ENCODE results near the gene PDSS2.

Gene PDSS2

DNA sequence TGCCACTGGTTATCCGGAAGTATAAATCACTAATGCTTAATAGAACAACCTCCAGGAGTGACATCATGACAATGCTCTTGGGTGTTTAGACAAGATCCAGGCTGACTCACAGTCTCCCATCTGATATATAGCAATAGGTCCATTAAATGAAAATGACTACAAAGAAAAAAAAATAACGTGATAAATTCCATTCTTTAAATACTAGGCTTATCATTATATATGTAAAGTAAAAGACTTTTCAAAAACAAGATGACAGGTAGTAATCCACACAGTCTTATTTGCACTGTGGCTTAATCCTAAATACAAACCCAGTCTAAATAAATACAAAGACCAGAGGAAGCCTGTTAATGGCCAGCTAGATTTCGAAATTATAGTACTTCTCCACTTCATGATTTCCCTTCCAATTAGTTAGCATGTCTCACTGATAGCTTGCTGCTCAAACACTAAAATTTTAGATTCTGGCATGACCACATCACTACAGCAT, 195.0 kb downstream of the PDSS2 start:
- no peaks in the 10 kb centered on the region for H3F3A ChIP-seq (ENCODE audit: low read depth)
- no peaks in the 10 kb centered on the region for H4K20me1 ChIP-seq (ENCODE audit: insufficient read depth, low read length, poor library complexity, severe bottlenecking)
- no peaks in the 10 kb centered on the region for H3K9me3 ChIP-seq (ENCODE audit: insufficient read depth, low read depth, low read length)
- TF ChIP-seq, protein P1, sequence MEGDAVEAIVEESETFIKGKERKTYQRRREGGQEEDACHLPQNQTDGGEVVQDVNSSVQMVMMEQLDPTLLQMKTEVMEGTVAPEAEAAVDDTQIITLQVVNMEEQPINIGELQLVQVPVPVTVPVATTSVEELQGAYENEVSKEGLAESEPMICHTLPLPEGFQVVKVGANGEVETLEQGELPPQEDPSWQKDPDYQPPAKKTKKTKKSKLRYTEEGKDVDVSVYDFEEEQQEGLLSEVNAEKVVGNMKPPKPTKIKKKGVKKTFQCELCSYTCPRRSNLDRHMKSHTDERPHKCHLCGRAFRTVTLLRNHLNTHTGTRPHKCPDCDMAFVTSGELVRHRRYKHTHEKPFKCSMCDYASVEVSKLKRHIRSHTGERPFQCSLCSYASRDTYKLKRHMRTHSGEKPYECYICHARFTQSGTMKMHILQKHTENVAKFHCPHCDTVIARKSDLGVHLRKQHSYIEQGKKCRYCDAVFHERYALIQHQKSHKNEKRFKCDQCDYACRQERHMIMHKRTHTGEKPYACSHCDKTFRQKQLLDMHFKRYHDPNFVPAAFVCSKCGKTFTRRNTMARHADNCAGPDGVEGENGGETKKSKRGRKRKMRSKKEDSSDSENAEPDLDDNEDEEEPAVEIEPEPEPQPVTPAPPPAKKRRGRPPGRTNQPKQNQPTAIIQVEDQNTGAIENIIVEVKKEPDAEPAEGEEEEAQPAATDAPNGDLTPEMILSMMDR (conservative IDR thresholded peaks at IDR 0.05; ENCODE audit: low read length): no peak
- no peak for TF ChIP-seq EZH2phosphoT487 (IDR thresholded peaks at IDR 0.05; ENCODE audit: borderline replicate concordance)
- no peaks in the 10 kb centered on the region for H3K9me2 ChIP-seq (replicated peaks; ENCODE audit: low read depth, low read length)
- H2AFZ ChIP-seq (ENCODE audit: low read length): no peak overlapping the region
- H3K9ac ChIP-seq (ENCODE audit: low read depth, low read length, poor library complexity, severe bottlenecking): no peak overlapping the region
- no peaks in the 10 kb centered on the region for H3K27me3 ChIP-seq (ENCODE audit: insufficient read depth, low read length, poor library complexity, severe bottlenecking)
- no peaks in the 10 kb centered on the region for H3K36me3 ChIP-seq (ENCODE audit: insufficient read depth, low read length)
- no peak overlapping the region for H3K4me3 ChIP-seq (ENCODE audit: low read length, poor library complexity, severe bottlenecking)
- no peak overlapping the region for H3K4me2 ChIP-seq (ENCODE audit: low read depth, low read length, poor library complexity, severe bottlenecking)
- no peaks in the 10 kb centered on the region for H3K79me2 ChIP-seq (ENCODE audit: insufficient read depth, low read length)
- H3K4me1 ChIP-seq (ENCODE audit: insufficient read depth, low read length, poor library complexity, severe bottlenecking): no peaks in the 10 kb centered on the region

DNA sequence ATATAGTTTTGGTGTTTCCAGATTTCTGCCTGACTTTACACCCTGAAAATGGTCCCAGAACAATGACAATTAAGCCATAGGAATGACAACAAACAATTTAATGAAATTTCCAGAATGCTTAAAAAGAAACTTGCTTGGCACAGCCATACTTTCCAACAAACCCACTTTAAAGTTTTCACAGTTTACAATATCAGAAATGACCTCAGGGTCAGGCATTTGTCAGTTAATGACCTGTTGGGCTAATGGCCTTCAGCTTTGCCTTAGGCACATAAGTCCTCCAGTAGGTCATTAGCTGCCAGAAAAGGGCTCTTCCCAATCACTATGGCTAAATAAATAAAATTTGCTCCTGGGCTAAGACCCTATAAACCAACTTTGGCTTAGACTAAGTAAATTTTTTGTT, 199.4 kb downstream of the PDSS2 start:
- Histone ChIP-seq H3K27me3 (ENCODE audit: insufficient read depth, low read length, poor library complexity, severe bottlenecking) (no peaks in the 10 kb centered on the region), H3K79me2 (ENCODE audit: insufficient read depth, low read length) (no peaks in the 10 kb centered on the region), H3K36me3 (ENCODE audit: insufficient read depth, low read length) (no peaks in the 10 kb centered on the region), H3F3A (ENCODE audit: low read depth) (no peaks in the 10 kb centered on the region), H3K4me2 (ENCODE audit: low read depth, low read length, poor library complexity, severe bottlenecking) (no peak overlapping the region), H2AFZ (ENCODE audit: low read length) (no peak overlapping the region), H3K9me3 (ENCODE audit: insufficient read depth, low read depth, low read length) (no peaks in the 10 kb centered on the region), H3K4me3 (ENCODE audit: low read length, poor library complexity, severe bottlenecking) (no peak overlapping the region), H3K9me2 (replicated peaks; ENCODE audit: low read depth, low read length) (no peaks in the 10 kb centered on the region), H3K4me1 (ENCODE audit: insufficient read depth, low read length, poor library complexity, severe bottlenecking) (no peaks in the 10 kb centered on the region), H4K20me1 (ENCODE audit: insufficient read depth, low read length, poor library complexity, severe bottlenecking) (no peaks in the 10 kb centered on the region), H3K9ac (ENCODE audit: low read depth, low read length, poor library complexity, severe bottlenecking) (no peak overlapping the region)
- no peak for TF ChIP-seq EZH2phosphoT487 (IDR thresholded peaks at IDR 0.05; ENCODE audit: borderline replicate concordance)
- TF ChIP-seq, protein P1 (conservative IDR thresholded peaks at IDR 0.05; ENCODE audit: low read length): no peak

DNA sequence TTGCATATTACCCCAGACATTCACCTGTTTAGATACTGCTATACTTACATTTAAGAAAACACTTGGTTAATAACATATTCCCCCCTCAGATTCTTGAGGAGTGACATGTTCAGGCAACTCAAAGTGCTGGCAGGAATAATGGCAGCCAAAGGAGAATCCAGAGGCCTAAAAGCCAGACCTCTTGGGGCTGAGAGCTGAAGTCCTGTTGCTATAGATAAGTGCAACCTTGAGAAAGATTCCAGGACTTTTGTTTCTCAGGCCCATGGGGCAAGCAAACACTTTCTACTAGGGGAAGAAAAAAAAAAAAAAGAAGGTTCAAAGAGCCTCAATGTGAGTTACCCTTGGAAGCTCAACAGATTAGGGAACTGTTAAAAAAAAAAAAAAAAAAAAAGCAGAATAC, 211.2 kb downstream of the PDSS2 start:
- H3K4me1 ChIP-seq (ENCODE audit: insufficient read depth, low read length, poor library complexity, severe bottlenecking): no peaks in the 10 kb centered on the region
- H3K9me3 ChIP-seq (ENCODE audit: insufficient read depth, low read depth, low read length): no peaks in the 10 kb centered on the region
- no peaks in the 10 kb centered on the region for H3K9me2 ChIP-seq (replicated peaks; ENCODE audit: low read depth, low read length)
- no peaks in the 10 kb centered on the region for H3K79me2 ChIP-seq (ENCODE audit: insufficient read depth, low read length)
- no peak overlapping the region for H3K4me3 ChIP-seq (ENCODE audit: low read length, poor library complexity, severe bottlenecking)
- H3K36me3 ChIP-seq (ENCODE audit: insufficient read depth, low read length): no peaks in the 10 kb centered on the region
- H3K27me3 ChIP-seq (ENCODE audit: insufficient read depth, low read length, poor library complexity, severe bottlenecking): no peaks in the 10 kb centered on the region
- no peak overlapping the region for H2AFZ ChIP-seq (ENCODE audit: low read length)
- no peak for TF ChIP-seq EZH2phosphoT487 (IDR thresholded peaks at IDR 0.05; ENCODE audit: borderline replicate concordance)
- TF ChIP-seq, protein P1 (conservative IDR thresholded peaks at IDR 0.05; ENCODE audit: low read length): no peak
- H3F3A ChIP-seq (ENCODE audit: low read depth): no peaks in the 10 kb centered on the region
- no peak overlapping the region for H3K4me2 ChIP-seq (ENCODE audit: low read depth, low read length, poor library complexity, severe bottlenecking)
- no peaks in the 10 kb centered on the region for H4K20me1 ChIP-seq (ENCODE audit: insufficient read depth, low read length, poor library complexity, severe bottlenecking)
- no peak overlapping the region for H3K9ac ChIP-seq (ENCODE audit: low read depth, low read length, poor library complexity, severe bottlenecking)
